NCI-H1694 (cell line): Measurements from ENCODE around the gene GATA2.

Experiments used
- DNase-seq: peaks from one replicate; lab custom pipeline; 2025; lab: John Stamatoyannopoulos, UW

GATA2 gene

DNA sequence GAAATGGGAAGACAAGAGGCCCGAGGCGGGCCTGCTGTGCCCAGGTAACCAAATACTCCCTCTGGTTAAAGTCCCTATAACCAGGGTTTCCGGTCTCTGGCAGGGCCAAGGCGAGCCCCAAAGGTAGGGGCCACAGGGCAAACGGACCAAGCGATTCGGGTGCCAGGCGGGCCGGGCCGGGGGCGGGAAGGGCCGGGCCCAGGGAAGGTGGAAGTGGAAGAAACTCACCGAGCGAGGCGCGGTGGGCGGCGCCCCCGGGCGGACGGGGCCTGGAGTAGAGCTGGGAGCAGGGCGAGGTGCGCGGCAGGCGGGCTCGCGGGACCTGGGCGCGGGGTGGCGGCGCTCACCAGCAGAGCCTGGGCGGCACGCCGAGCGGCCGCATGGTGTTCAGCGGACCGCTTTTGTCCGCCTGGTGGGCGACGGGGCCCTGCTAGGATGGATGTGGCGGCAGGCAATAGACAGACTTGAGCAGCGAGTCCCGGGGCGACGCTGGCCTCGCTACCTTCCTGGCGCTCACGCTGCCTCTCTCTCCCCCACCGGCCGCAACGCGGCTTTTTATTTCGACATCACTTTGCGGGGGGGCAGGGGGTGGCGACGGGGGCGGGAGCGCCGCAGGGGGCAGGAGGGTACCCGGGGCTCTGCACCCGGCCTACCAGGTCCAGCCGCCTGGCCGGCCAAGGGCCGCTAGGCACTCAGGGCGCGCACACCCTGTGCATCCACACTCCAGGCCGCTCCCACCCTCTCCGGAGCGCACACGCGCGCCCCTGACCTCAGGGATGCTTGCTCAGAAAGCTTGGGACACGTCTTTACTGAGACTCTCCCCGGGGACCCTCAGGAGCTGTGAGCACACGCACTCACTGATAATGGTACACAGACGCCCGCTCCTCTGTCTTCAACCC, at the start of gene GATA2:
Gene GATA2, minus strand, starts transcription at position 531 of the 899 bp plus-strand sequence. CDS start 6,170 bp downstream, outside the sequence.
- DNase-seq = no peak

DNA sequence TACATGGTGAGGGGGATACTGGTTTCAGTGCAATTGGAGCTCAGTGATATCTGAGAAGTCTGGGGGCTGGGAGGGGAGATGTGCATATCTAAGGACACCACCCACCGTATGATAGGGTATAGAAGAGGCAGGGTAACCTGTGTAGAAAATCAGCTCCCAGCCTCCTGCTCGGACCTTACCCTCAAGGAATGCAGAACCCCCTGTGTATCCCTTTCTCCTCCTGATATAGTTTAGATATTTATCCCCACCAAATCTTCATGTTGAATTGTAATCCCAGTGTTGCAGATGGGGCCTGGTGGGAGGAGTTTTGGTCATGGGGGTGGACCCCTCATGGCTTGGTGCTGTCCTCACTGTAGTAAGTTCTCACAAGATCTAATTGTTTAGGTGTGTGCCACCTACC, 48.2 kb upstream of the GATA2 start:
- no peak for DNase-seq

DNA sequence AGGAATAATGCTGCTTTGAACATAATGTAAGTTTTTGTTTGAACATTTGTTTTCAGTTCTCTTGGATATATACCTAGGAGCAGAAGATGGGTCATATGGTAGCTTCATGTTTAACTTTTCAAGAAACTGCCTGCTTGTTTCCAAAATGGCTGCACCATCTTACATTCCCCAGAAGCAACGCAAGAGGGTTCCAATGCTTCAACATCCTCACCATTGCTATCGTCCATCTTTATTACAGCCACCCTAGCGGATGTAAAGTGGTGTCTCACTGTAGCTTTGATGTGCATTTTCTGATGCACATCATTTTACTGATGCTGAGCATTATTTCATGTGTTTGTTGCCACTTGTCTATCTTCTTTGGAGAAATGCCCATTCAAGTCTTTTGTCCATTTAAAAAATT, 46.4 kb upstream of the GATA2 start:
- DNase-seq = no peak

DNA sequence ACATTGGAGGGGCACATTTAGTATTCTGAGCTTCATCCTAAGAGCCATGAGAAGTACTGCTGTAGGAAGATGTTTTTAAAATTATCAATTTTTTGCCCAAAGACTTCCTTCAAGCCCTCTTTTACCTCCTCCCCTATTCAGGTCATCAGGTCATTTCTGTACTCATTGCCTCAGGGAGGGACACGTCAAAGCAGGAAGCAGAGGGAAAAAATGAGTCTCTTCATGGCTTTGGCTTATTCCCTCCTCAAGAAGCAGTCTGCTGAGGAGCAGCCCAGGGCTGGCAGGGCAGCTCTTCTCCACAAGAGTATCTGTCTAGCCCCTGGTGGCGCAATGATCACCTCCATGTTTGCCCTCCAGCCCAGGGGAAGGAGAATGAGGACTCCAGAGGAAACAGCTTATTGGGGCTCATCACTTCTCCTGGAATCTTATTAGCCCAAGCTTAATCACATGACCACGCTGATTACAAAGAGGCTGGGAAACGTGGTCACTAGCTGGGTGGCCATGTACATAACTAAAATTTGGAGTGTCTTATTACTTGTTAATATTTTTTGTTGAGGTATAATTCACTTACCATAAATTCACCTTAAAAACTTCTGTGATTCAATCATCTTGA, 44.2 kb upstream of the GATA2 start:
- no peak for DNase-seq

DNA sequence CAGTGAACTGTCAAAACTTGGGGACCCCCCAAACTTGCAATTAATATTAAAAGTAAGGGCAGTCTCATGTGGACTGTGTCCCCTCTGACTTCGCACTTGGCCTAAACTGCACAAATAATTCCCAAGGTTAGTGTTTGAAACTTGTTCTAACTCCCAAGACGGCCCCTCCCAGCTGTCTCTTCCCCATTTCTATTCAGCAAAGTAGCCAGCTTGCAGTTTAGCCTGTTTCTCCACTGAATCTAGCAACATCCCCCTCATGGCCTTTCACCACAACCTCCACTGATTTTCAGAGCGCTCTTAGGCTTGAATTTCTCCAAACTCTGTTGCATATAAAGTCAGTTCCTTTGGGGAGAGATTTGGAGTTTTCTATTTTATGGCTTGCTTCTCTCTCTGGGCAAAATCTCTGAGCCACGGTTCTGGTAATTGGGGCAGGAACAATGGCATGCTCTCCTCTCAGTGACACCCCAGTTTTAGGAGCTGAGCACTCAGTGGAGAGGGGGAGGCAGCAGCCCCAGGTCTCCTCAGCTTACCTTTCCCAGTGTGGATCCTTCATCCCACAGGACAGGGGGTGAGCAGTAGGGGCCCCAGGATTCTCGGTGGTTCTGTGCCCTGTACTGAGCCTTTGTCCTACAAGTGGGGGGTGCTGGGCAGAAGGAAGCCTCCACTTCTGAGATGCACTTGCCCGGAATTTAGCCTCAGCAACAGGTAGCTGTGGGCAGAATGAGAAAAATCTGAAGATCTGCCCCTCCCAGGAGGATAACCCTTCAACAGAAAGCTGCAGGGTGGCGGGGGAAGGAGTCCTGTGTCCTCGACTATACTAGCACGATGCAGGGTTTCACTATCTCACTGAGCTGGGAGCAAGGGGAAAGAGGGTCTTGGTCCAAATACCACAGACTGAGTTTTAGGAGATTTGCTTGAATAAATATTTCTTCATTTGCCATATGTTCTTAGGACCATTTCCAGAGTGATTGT, 39.3 kb upstream of the GATA2 start:
- no peak for DNase-seq

DNA sequence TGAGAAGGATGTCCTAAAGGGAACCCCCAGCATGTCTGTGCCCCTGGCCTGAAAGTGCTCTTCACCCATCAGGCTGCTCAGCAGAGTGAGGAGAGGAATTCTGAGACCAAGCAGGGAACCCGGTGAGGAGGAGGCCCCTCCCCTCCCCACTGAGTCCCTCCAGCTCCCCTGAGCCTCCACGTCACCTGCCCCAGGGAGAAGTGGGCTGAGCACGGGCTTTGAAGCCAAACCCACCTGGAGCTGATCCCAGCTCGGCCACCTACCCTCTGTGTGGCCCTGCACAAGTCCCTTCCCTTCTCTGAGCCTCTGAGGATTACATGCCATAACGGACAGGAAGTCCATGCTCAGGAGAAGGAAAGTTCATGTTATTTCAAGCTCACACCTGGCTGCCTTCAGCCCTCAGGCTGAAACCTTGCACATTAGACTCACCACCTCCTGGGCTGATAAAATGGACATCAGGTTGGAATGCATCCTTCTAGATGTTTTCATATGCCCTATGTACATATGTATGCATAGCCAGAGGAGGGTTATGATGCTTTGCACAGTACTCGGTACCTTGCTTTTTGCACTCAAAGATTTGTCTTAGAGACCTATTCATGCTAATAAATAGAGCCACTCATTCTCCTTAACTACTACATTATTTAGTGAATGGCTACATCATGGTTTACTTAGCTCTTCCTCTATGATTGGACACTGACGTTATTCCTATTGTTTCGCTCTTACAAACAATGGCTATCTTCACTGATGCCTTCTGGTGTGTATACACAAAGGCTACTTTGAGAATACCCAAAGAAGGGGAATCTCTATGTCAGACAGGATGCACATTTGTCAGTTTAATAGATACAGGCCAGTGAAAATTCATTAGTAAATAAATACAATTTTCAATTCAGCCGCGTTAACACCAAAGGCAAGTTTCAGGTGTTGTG, 31.6 kb upstream of the GATA2 start:
- no peak for DNase-seq

DNA sequence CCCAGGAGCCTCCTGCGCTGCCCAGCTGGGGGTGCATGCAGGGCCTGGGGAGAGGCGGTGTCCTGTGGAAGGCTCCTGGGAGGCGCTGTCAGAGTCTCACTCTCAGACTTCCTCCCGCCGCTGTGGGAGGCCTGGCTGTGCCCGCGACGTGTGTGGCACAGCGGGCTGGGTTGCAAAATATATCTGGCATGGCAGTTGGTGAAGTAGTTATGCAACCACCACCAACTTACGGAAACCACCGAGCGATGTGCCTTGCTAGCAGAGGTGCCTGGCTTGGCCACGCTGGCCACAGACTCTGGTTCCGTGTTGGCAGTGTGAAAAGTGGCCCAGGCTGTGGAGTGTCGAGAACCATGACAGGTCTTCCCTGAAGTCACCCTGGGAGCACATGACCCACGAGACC, 30.6 kb upstream of the GATA2 start:
- DNase-seq = no peak

DNA sequence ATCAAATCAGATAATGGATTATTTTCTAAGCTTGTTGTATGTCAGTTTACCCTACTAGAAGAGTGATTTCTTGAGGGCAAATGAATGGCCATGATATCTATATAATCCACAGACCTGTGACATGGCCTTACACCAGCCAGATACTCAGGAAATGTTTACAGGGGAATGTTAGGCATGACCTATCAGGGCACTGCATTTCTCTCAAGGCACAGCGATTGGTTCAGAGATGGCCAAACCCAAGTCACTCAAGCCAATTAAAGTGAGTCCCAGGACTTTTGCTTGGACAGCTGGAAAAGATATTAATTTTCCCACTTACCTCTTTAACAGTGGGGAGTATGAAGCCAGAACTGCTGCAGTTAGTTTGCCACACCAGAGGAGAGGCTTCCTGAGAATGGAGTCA, 28.7 kb upstream of the GATA2 start:
- DNase-seq = no peak

DNA sequence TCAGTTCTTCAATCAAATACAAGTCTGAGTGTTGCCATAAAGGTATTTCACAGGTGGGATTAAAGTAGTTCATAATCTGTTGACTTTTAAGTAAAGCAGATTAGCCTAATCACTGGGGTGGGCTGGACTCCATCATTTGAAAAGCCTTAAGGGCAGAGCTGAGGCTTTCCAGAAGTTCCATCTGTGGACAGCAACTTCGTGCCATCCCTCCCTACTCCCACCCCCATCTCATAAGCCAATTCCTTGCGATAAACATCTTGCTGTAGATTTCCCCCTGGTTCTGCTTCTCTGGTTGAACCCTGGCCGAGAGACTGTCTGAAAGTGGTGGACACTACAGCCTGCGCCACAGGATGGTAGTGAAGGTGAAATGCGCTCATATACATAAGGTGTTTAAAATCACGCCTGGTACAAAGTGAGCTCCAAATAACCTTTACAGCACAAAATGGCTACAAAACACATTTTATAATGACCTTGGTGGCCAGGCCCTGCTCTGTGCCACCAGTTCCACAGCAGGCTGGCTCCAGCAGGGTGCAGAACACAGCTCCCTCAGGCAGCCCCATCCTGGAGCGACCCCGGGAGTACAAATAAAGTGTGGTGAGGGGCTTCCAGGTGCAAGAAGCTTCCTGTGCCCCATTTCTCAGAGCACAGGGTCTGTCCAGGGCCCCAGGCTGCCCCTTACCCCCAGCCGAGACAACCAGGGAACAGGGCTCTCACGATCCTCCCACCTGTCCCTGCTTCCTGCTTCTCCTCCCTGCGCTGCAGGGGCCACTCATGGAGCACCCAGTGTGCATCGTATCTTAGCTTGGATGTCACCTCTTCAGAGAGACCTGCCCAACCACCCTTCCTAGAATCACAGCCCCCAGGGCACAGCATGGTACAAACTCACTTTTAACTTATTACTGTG, 25.8 kb upstream of the GATA2 start:
- DNase-seq = no peak

DNA sequence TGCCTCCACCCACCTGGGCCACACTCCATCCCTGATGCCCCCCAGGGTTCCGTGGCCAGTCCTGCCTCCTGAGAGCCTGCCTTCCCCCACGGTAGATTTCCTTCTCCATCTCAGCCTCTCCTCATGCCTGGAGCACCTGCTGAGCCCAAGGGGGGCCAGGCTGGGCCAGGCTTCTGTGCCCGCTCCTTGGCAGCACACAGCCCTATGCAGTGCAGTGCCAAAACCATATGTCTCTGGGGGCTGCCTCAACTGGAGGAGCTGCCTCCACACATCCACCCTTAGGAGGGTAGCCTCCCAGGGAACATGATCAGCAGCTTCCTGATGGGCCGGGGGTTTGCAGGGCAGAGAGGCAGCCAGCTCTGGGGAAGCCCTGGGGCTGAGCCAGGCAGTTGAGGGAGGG, 24.6 kb upstream of the GATA2 start:
- no peak for DNase-seq

DNA sequence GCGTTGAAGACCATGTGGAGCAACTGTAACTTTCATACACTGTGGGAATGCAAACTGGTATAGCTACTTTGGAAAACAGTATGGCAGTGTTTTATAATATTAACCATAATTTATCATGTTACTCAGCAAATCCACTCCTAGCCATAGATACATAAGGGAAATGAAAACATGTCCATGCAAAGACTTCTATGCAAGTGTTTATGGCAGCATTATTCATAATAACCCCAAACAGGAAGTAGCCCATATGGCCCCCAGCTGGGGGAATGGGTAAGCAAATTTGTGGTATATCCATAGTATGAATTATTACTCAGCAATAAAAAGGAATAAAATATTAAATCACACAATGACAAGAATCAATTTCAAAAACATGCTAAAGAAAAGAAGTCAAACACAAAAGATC, 23.0 kb upstream of the GATA2 start:
- DNase-seq = no peak

DNA sequence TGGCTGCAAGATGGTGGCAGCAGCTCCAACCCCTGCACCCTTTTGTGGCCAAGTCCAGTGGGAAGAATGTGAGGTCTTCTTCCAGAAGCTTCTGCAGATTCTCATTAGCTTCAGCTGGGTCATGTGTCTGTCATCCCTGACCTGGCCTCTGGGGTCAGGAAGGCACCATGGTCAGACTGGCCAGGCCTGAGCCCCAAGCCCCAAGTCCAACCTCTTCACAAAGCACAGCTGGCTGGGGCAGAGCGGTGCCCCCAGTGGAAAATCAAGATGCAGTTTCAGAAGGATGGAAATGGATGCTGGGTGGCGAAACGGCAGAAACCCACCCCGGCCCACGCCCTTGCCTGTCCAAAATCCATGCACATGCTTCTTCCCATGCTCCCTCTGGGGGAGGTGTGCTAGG, 15.9 kb upstream of the GATA2 start:
- no peak for DNase-seq

DNA sequence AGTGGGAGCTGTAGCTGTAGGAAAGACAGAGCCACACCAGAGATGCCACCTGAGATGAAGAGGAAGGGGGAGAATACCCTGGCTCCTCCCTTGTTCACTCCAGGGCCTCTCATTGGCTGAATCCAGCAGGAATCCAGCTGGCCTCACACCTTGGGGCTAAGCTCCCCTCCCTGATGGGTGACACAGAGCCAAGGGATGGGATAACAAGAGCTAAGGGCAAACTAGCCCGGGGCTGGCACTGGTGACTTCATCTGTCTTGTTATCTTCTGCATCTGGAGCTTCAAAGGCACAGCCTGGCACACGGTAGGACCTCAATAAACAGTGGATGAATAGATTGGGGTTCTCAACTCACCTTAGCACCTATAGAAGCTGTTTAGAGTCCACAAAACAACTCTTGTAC, 13.8 kb upstream of the GATA2 start:
- no peak for DNase-seq

DNA sequence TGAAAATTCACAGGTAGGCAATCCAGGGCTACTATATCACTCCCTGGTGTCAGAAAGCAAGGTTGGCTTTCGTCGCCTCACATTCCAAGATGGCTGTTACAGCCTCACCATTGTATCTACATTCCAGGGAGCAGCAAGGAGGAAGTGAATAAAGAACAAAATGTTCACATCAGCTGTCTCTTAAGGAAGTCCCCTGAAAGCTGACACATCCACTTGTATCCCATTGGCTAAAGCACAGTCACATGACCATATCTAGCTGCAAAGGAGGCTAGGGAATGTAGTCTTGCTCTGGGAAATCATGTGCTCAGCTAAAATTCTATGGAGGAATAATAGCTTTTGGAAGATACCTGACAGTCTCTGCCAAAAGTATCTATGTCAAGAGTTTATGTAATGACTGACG, 12.8 kb upstream of the GATA2 start:
- no peak for DNase-seq

DNA sequence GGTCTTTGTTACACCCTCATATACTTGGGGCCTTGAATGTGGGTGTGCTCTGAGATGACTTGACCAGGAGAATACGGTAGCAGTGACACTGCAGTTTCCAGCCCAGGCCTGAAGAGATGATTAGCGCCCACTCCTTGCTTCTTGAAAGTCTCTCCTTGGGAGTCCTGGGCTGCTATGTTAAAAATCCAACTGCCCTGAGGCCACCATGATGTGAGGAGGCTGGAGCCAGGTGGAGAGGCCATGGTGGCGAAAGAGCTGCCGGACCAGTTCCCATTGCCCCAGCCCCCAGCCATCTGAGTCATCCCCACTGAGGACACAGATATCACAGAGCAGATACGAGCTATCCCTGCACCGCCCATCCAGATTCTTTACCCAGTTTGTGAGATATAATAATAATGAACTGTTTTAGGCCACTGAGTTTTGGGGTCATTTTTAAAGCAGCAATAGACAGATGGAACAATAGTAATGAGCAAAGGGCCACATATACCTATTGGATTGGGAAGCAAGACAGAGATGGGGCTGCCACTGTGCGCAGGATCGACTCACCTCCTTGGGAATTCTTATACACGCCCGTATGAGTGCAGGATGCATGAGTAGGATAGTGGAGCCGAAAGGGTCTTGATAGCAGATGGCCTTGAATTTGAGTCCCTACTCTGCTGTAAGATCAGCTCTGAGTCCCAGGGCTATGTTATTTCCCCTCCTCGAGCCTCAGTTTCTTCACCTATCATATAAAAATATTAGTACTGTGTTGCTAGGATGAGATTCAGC, 12.1 kb upstream of the GATA2 start:
- no peak for DNase-seq

DNA sequence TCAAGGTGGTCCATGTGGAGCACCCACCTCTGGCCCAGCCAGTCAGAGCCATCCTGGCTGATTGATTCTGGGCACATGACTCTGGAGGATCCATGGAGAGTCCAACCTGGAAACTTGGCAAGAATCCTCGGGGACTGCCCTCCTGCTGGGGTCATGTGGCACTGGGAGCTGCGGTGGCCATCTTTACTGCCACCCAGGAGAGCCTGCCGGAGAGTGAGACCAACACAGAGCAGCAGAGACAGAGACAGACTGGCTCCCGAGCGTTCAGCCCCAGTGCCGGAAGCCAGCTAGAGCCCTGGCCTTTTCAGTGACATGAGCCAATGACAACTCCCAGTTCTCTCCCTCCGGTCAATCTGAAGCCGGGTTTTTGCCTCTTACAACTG, 11.5 kb upstream of the GATA2 start:
- DNase-seq = no peak

DNA sequence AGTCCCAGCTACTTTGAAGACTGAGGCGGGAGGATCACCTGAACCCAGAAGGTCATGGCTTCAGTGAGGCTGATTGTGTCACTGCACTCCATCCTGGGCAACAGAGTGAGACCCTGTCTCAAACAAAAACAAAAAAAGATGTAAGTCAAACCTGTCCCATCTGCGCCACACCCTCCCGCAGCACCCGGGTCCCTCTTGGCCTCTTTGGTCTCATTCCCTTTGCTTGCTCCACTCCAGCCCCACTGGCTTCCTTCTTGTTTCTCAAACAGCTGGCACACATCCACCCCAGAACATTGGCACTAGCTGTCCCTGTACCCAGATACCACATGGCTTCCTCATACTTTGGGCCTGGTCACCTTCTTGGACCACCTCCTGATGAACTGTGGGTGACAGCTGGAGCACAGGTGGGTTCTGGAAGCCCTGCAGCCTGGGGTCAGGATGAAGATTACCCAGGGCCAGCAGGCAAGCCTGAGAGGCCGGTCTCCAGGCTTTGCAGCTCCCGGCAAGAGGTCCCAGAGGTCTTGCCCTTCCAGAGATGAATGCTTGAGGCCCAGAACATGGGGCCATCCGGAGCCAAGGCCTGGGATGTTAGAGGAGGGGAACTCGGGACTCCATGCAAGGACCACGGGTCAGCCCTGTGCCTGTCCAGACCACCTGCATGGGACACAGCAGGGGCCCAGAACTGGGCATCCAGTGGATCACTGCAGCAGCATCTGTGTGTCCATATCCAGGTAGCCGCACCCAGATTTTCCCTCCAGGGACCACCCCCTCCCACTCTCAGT, 10.9 kb upstream of the GATA2 start:
- no peak for DNase-seq

DNA sequence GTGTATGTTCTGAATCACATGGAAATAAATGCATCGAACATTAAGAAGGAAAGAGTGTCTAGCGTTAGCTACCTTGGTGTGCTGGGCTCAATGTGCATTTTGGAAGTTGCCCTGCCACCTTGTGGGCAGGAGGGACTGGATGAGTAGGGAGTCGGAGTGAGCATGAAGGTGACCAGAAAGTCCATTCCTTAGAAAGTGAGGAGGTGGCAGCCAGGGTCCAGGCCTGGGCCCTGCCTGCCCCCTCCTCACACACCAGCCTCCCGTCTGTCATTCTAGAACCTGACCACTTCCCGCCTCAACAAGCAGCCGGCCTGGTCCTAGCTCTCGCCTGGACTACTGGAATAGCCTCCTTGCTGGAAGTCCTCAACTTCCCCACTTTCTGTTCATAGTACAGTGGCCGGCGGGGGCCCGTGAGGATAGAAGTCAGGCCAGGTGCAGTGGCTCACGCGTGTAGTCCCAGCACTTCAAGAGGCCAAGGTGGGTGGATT, 10.2 kb upstream of the GATA2 start:
- no peak for DNase-seq

DNA sequence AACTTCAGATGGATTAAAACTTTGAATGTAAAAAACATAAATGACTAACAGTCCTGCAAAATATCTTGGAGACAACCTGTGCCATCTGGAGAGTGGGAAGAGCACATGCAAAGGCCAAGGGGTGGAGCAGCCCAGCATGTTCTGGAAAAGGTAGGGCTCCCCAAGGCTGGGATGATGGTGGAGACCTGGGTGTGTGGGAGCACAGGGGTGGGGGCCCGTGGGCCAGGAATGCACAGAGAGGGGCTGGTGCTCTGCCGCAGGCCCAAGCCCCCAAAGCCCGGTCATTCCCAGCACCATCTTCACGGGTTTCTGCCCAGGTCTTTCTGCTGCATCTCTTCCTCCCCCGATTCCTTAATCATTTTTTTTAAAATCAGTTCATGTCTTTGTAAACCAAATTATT, 9.7 kb upstream of the GATA2 start:
- DNase-seq = no peak
